NCI-H1417 (cell line): ENCODE results near the gene MYO1C.
"Not testable (repeated sequence)": the region's sequence is repeated elsewhere in the genome, so short reads cannot be mapped to it uniquely, and the experiment has no call there.

Experiments
- DNase-seq, 3 experiments: peaks; one replicate each; lab custom pipeline; 2025; lab: John Stamatoyannopoulos, UW

MYO1C gene, protein sequence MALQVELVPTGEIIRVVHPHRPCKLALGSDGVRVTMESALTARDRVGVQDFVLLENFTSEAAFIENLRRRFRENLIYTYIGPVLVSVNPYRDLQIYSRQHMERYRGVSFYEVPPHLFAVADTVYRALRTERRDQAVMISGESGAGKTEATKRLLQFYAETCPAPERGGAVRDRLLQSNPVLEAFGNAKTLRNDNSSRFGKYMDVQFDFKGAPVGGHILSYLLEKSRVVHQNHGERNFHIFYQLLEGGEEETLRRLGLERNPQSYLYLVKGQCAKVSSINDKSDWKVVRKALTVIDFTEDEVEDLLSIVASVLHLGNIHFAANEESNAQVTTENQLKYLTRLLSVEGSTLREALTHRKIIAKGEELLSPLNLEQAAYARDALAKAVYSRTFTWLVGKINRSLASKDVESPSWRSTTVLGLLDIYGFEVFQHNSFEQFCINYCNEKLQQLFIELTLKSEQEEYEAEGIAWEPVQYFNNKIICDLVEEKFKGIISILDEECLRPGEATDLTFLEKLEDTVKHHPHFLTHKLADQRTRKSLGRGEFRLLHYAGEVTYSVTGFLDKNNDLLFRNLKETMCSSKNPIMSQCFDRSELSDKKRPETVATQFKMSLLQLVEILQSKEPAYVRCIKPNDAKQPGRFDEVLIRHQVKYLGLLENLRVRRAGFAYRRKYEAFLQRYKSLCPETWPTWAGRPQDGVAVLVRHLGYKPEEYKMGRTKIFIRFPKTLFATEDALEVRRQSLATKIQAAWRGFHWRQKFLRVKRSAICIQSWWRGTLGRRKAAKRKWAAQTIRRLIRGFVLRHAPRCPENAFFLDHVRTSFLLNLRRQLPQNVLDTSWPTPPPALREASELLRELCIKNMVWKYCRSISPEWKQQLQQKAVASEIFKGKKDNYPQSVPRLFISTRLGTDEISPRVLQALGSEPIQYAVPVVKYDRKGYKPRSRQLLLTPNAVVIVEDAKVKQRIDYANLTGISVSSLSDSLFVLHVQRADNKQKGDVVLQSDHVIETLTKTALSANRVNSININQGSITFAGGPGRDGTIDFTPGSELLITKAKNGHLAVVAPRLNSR

DNA sequence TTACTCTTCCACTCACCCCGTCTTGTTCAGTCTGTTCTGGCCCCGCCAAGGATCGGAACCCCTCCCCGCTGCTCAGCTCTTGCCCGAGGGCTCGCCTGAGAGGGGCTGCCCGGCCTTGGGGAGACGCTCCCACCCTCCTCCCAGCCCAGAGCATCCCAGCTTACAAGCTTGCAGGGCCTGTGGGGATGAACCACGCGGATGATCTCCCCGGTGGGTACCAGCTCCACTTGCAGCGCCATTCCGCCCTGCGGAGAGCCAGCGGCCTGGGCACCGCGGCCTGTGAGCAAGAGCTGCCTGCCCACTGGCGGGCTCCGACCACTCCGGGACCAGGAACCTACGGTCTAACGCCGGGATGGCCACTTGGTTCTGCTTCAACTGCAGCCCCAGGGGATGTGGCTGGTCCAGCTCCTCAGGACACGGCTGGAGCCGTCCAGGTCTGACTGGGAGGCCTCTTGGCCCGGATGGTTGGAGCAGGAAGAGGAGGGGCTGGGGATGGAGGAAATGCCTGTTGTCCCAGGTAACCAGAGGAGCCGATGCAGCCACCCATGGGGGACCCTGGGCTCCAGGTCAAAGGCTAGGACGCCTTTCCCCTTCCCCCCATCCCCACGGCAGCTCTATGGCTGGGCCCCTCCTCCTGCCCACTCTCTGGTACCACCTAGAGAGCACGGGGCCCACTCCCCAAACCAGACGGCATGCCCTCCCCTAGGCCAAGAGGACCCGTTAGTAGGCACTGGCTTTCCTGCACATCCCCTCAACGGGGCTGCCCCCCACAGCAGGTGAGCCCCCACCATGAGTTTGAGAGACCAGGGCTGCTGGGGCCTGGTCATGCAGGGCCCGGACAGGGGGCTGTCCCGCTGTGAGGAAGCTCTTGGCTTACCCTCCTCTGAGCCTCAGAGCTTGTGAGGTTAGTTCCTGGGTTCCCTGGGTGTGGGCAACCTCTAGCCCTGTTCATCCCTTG is at the start of gene MYO1C:
Gene MYO1C, minus strand, starts transcription at position 438 of the 958 bp plus-strand sequence. Its CDS starts 199 bp downstream, at position 239.
- no peak for DNase-seq

DNA sequence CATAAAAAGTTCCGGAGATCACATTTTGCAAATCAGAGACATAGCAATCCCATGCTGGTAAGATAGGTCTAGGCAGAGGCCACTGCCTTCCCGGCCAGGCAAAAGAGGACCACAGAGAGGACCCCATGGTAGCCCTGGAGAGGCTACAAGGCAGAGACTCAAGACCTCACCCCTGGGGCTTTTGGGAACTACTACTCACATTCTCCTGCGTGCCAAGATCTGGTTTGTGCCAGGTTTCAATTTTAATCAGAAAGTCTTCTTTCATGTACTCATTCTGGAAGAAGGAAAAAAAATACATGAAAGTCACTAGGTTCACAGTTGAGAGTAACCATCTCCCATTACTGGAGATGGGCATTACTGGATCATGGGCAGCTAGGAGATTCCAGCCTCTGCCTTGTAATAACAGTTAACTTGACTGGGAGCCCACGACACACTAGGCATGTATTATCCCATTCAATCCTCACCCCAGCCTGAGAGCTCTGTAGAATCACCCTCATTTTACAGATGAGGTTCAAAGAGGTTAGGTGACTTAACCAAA is 49.0 kb upstream of the MYO1C start:
- no peak for DNase-seq

DNA sequence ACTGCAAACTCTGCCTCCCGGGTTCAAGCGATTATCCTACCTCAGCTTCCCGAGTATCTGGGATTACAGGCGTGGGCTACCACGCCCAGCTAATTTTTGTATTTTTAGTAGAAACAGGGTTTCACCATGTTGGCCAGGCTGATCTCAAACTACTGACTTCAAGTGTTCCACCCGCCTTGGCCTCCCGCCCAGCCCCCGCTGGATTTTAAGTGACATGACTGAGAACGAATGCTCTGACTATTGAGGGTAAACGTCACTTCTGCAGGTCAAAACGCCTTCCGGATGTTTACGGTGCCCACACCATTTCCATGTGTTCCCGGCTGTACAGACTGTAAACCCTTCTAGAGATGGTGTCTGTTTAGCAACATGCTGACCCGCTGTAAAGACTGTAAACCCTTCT is 47.3 kb upstream of the MYO1C start:
- DNase-seq = no peak

DNA sequence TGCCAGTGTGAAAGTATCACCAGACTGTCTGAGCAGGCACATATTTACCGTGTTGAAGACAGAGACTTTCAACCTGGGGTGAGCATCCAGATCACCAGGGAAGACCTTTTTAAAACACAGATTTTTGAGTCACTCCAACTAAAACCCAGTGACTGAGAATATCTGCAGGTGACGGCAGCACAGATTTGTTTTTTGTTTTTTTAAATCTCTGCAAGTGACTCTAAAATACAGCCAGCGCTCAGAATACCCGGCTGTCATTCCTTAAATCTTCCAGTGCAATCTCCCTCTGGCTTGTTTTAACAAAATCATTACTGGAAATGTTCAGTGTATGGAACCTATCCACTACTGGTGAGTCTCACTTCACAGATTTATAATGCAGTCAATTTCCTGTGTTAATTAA is 43.3 kb upstream of the MYO1C start:
- DNase-seq = no peak

DNA sequence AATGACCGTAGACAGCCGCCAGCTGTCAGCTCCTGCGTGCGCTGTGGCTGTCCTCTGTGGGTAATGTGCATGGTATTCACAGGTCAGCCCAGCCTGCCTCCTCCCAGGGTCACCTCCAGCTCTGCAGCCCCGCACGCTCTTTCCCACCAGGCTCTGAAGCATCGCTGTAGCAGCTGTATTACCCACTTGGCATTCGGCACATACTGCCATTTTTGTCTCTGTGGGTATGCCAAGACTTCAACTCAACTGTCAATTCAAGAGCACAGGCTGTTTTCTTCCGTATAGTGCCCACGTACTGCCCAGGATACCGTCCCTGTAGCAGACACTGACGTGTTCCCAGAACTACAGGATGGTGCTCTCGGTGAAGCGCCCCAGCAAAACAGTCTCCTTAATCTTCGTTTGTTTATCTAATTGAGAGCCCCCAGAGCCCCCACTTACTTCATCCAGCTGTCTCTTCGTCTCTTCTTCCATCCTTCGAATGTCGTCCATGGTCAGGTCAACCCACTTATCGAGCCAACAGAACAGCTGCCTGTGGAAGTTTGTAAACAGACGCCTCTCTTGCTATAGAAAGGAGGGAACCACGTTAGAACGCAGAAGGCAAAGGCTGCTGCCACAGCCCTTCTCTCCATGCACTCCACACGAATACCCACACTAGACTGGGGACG is 41.3 kb upstream of the MYO1C start:
- DNase-seq = no peak

DNA sequence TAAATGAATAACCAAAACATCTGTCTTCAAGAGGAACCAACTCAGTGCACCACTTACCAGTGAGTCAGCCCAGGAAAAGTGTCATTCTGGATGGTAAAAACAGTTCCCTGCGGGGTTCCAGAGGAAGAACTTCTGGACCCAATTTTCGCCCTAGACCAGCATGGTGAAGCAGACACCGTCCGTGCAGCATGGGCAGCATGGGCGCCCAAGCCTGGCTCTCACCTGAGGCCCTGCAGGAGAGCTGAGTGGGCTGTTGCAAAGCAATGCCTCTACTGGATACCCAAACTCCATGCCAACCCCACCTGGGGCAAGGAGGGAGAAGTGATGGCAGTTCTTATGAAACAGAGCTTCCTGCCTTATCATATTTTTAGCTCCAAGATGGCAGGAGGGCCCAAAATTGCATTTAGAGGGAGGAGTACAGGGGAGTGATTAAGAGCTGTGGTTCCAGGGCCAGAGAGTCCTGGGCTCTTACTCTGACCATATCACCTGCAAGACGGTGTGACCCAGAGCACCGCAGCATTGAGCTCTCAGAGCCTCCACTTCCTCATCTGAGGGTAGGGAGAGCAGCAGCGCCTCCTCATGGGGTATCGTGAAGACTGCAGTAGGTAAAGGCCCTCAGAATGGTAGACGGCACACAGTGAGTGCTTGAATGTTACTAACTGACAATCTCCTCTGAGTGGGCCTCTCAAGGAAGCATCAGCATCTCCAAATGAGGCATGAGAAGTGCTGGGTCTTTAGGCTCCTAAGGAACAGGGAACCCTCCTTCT is 40.5 kb upstream of the MYO1C start:
- no peak for DNase-seq

DNA sequence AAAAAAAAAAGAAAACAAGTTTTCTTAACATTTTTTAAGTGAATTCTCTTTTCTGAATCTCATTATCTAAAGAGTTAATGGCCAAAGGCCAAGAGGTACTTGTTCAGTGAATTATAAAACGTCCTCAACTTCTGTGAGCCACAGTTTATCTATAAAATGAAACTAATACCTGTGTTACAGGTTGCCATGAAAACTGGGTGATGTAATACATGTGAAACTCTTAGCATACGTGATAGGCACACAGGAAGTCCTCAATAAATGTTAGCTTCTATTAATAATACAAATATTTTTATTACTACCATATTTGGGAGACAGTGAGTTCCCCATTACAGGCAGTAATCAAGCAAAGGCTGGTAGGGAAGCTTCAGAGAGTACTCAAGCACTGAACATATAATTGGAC is 37.4 kb upstream of the MYO1C start:
- no peak for DNase-seq

DNA sequence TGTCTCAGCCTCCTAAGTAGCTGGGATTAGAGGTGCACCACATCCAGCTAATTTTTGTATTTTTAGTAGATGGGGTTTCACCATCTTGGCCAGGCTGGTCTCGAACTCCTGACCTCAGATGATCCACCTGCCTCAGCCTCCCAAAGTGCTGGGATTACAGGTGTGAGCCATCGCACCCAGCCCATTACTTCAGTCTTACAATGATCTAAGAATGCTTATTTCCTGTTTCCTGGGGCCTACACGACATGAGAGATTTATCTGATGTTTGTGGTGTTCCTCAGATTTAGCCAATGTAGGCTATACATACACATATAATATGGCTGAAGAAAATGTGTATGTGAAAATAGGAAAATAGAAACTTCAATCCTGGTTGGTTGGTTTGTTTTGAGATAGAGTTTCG is 34.4 kb upstream of the MYO1C start:
- DNase-seq = not testable (repeated sequence)

DNA sequence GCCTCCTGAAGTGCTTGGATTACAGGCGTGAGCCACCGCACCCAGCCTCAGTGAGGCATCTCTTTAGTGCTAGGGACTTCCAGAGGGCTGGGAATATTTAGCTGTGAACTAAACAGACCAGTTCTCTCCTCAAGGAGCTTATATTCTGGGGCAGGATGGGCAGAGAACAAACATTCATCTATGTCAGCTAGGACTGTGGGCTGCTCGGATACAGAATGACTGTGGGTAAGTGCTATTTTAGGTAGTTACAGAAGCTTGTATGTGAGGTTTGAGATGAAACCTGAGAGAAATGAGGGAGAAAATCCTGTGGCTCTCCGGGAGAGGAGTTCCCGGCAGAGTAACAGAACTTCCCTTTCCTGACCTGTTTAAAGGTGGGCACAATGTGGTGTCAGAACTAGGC is 30.1 kb upstream of the MYO1C start:
- DNase-seq = no peak

DNA sequence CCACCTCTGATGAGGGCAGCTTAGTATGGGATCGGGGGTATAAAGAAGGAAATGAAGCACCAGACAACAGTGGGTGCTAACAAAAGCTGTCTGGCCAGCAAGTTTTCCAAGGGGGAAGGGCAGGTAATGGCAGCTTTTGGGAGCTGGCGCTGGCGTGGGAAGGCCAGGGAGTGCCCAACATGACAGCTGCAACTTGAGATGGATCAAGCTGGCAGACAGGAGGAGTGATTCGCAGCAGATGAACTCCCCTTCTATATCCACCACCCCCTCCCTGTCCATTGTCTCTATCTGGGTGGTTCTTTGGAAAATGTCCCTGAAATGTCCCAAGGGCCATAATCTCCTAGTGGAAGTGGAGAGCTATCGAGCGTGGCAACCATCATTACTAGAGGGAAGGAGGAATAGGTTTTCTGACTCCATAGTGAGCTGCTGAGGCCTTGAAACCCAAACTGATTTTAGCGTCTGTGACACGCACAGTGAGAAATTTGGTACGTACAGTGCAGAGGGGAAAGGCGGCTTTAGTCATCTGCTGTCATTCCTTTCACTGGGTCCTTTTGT is 28.7 kb upstream of the MYO1C start:
- DNase-seq = no peak

DNA sequence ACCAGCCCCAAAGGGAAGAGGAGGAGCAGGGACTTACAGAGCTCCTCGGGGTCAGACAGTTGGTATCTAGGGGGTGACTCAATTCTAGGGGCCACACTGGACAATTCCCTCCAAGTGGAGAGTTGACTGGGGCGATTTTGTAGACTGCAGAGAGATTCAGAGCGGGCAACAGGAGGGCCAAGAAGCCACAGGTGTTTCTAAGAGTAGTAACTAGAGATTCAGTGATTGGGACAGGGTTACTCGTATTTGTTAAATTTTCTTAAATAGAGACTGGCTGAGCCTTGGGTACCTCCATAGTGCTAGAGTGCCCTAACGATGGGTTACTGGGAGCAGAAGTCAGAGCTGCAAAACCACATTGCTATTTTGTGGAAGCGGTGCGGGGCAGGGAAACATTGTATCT is 27.2 kb upstream of the MYO1C start:
- no peak for DNase-seq

DNA sequence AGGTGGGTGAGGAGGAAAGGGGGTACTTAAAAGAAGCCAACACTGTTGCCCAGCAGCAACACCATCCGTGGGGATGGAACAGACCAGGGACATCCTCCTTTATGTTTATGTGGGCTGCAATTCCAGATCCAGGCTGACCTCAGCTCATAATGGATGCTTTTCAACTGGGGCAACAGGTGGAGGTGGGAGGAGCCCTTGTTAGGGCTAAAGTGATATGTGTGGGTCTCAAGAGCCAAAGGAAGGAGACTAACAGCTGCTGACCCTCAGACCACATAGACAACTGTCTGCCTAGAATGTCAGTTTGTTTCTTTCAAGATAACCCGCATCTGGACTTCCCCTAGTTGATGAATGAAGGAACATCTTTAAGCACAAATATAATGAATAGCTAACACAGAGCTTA is 25.9 kb upstream of the MYO1C start:
- DNase-seq = no peak

DNA sequence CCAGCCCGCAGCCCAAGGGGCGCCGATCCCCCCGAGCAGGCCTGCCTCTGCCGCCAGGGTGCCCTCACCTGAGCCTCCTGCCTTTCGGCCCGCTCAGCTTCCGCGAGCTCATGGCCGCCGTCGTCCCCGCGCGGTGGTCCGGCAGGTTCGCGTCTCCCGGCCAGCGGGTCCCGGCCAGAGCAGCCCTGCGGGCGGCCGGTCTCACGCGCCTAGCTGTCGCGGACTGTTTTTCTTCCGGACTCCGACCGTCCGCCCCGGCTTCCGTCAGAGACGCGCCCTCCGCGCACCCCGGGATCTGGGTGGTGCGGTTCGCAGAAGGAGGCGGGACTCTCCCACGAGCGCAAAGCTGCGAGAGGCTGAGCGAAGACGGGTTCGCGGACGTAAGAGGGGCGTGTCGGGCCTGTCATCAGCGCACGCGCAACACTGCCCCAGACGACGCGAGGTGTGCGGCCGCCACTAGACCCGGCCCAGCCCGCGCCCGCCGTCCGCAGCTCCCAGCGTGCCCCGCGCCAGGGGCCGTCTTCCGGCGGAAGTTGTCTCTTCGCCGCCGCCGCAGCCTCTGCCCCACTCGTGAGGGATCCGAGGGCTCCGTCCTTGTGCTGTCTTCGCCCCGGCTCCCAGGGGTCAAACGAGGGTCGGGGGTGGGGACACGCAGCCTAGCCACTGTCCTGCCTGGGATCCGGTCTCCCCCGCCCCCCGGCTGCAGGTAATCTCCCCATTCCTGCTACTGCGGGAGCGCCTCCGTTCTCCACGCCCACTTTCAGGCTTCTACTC is 24.1 kb upstream of the MYO1C start, which contains the start of gene INPP5K:
Gene INPP5K, minus strand, starts transcription at position 225 of the 774 bp plus-strand sequence. Its CDS starts 113 bp downstream, at position 112.
- peak; percentile 91 to 95 (median 93) for DNase-seq

DNA sequence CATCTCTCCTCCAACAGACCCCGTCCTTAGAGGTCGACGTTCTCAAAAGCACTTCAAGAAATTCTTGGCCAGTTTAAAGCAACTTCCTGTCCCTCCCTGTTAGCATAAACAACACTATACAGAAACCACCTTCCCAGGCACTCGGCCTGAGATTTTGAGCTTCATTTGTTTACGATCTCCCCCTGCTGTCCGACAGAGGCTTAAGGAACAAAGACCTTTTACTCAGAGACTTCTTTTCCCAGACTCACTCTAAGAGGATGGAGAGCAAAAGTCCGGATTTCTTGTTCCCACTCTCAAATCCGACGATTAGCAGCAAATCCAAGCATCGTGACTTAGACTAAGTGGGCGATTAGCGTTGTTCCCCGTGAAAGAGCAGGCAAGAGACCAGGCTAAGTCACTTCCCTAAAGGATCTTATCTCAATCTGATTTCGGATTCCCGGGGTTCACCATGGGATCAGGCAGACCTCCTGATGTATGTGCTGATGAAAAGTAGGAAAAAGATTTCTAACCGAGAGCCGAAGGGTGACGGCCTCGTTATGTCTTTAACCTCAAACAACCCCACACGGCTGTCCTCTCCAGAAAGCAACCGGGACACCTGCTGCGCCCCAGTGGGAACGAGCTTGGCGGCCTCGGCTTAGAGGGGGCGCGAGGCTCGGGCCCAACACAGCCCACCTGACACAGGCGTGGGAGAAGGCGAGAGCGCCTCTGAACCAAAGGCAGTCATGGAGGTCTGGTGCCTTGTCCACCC is 23.3 kb upstream of the MYO1C start:
- peak; percentile 21 to 65 (median 39) for DNase-seq

DNA sequence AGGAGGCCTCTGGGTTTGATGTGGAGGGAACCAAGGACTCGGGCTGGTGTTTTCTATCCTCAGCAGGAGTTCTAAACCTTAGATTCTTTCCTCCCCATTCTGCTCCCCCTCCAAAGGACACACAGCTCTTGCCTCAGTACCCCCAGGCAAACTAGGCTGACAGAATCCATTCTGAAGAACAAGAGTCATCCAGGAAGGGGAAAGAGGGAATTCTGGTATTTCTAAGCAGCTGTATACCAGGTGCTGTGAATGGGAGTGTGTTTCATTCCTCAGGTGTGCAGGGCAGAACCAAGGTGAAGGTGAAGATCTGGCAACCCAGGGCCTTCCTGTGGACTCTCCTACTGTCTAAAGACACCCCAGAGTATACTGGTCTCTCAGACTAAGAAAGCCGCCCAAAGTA is 19.9 kb upstream of the MYO1C start:
- DNase-seq = no peak

DNA sequence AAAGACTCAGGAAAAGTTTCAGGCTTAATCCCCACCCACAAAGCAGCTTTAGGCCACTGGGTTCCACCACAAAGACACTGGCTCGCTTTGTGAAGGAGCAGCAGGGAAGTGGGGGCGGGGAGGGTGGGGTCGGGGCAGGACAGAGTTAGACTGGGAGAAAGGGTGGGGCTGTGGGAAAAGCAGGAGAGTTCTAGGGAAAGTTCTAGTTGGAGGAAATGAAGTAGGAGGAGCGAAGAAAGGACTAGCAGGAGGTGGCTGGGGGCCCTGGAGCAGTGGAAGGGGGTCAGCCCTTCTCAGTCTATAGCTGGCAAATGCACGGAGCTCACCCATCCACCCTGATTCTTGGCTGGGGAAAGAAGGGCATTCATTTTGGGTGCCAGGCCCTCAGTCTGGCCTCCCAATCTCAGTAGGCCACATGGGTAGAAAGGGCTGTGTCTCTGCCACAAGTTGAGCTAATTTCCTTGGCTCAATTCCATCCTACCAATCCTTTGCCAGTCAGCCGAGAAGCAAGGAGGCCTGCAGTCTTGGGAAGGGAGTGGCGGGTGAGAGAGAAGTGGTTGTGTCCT is 19.4 kb upstream of the MYO1C start:
- no peak for DNase-seq

DNA sequence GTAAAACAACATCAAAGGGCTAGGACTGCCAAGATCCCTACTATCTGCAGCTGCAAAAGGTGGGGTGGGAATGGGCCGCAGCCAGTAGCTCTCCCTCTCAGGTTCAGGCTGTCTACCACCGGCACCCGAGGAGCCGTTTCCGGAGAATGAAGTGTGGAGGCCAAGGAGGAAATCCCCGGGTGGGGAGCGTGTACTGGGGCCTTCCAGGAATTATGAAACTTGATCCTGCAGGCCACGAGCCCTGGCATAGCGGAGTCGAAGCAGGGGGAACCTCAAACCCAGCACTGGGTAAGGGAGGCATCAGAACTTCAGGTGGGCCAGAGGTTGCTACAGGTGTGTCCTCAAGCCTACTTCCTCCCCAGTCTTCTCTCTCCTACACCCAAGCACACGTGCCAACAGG is 18.8 kb upstream of the MYO1C start:
- DNase-seq = no peak
